Stomach (tissue), 4 donors: ENCODE data around the gene NALCN.

Source experiments
- CTCF ChIP-seq, 7 experiments: fragments of 450-650 bp in 4 of 7; fragments of 200-600 bp in 3 of 7; sonication (generic) in 3 of 7; IDR thresholded peaks; one replicate each; pipeline ENCODE4 v1.5.1; 2016 to 2019; ENCODE audit warnings: antibody characterized with exemption in 7 of 7, control low read depth in 2 of 7, mild to moderate bottlenecking in 1 of 7
- POLR2AphosphoS5 ChIP-seq, 3 donors: sonication (generic); formaldehyde crosslinking; IDR thresholded peaks; one replicate each; pipeline ENCODE4 v1.6.1; 2016; ENCODE audit warnings: antibody characterized with exemption in 3 of 3

- TF ChIP-seq POLR2AphosphoS5 (IDR thresholded peaks at IDR 0.05): no peak
- no peak for TF ChIP-seq CTCF (IDR thresholded peaks at IDR 0.05)
These were observed at the start of gene NALCN for GRCh38 chr13:101416181-101417042.
